Measurements from ENCODE around the gene HEXIM1. TPM values are rescaled to one million over a fixed set of nuclear protein-coding genes. Genes with fewer than 3 reads are reported as not detected.

Gene HEXIM1
- total and polyA plus RNA-seq, 9 donors = 8.6 to 28.0 (median 23.7) TPM

- Histone ChIP-seq H3K36me3 (ENCODE audit: control insufficient read depth, insufficient read depth, low read length) (no peaks in the 10 kb centered on the region), H3K4me1 (ENCODE audit: control insufficient read depth, insufficient read depth, low read length) (peaks cover 11% of the 10 kb centered on the region), H3K27me3 (ENCODE audit: control insufficient read depth, insufficient read depth, low read length) (no peaks in the 10 kb centered on the region), H3K4me3 (ENCODE audit: low read length) (no peak overlapping the region), H3K27ac (ENCODE audit: low read length) (no peak overlapping the region), H3K9me3 (replicated peaks; ENCODE audit: control insufficient read depth, low read depth, low read length) (no peaks in the 10 kb centered on the region)
- DNase-seq = no peak
- 95% methylated on average over 4 of the region's 6 CpGs for WGBS (ENCODE audit: insufficient coverage)
Measured at GRCh38 chr17:45197108-45197507, 48.8 kb downstream of the HEXIM1 start.

GRCh38 chr17:45197555-45198334 lies 49.5 kb downstream of the HEXIM1 start:
- WGBS (ENCODE audit: insufficient coverage) = under 1% methylated on average over 12 of the region's 16 CpGs
- H3K4me3 ChIP-seq (ENCODE audit: low read length) = no peak overlapping the region
- no peak overlapping the region for H3K27ac ChIP-seq (ENCODE audit: low read length)
- H3K27me3 ChIP-seq (ENCODE audit: control insufficient read depth, insufficient read depth, low read length) = no peaks in the 10 kb centered on the region
- DNase-seq = peak; percentile 91
- H3K36me3 ChIP-seq (ENCODE audit: control insufficient read depth, insufficient read depth, low read length) = no peaks in the 10 kb centered on the region
- no peaks in the 10 kb centered on the region for H3K9me3 ChIP-seq (replicated peaks; ENCODE audit: control insufficient read depth, low read depth, low read length)
- H3K4me1 ChIP-seq (ENCODE audit: control insufficient read depth, insufficient read depth, low read length) = peaks cover 11% of the 10 kb centered on the region

DNA sequence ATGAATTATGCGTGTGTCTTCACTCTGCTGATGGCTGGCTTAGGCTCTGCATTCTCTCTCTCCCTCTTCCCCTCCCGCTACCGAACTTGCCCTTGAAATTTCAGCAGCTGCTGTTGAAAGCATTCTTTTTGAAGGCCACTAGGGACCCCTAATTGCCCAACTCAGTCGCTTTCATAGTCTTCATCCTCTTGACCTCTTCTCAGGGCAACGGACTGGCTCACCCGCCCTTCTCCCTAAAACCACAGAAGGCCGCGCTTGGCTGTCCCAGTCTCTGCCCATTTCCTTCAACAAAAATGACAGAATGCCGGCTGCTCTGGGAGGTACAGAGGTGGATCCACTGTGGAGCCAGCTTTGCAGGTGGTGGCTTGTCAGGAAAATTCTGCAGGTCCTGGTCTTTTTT lies 52.4 kb downstream of the HEXIM1 start:
- no peak overlapping the region for H3K27ac ChIP-seq (ENCODE audit: low read length)
- no peak for DNase-seq
- peaks cover 11% of the 10 kb centered on the region for H3K4me1 ChIP-seq (ENCODE audit: control insufficient read depth, insufficient read depth, low read length)
- 41% methylated on average over 8 of the region's 9 CpGs for WGBS (ENCODE audit: insufficient coverage)
- no peaks in the 10 kb centered on the region for H3K9me3 ChIP-seq (replicated peaks; ENCODE audit: control insufficient read depth, low read depth, low read length)
- H3K36me3 ChIP-seq (ENCODE audit: control insufficient read depth, insufficient read depth, low read length) = no peaks in the 10 kb centered on the region
- no peak overlapping the region for H3K4me3 ChIP-seq (ENCODE audit: low read length)
- H3K27me3 ChIP-seq (ENCODE audit: control insufficient read depth, insufficient read depth, low read length) = no peaks in the 10 kb centered on the region

GRCh38 chr17:45201457-45201856 lies 53.2 kb downstream of the HEXIM1 start:
- peaks cover 11% of the 10 kb centered on the region for H3K4me1 ChIP-seq (ENCODE audit: control insufficient read depth, insufficient read depth, low read length)
- no peaks in the 10 kb centered on the region for H3K27me3 ChIP-seq (ENCODE audit: control insufficient read depth, insufficient read depth, low read length)
- H3K9me3 ChIP-seq (replicated peaks; ENCODE audit: control insufficient read depth, low read depth, low read length) = no peaks in the 10 kb centered on the region
- WGBS (ENCODE audit: insufficient coverage) = 80% methylated on average over 2 of the region's 4 CpGs
- no peak overlapping the region for H3K4me3 ChIP-seq (ENCODE audit: low read length)
- H3K27ac ChIP-seq (ENCODE audit: low read length) = no peak overlapping the region
- no peak for DNase-seq
- H3K36me3 ChIP-seq (ENCODE audit: control insufficient read depth, insufficient read depth, low read length) = no peaks in the 10 kb centered on the region

Other genes with a start within 250 kb of the HEXIM1 start
- 53.4 TPM for gene EFTUD2, start 249.0 kb upstream of the HEXIM1 start, total RNA-seq
- gene EFTUD2, start 249.0 kb upstream of the HEXIM1 start, polyA plus RNA-seq (ENCODE audit: insufficient read depth in 1 of 8, insufficient read length in 8 of 8, low replicate concordance in 1 of 8) = 10 to 100 TPM; 59.2 to 76.4 (median 68.8) TPM
- 0.35 TPM for gene GFAP, start 233.0 kb upstream of the HEXIM1 start, total RNA-seq
- 1 to 10 TPM in 1 of 8 donors, under 1 TPM in 7; 0.12 to 1.1 (median 0.24) TPM for gene GFAP, start 233.0 kb upstream of the HEXIM1 start, polyA plus RNA-seq (ENCODE audit: insufficient read depth in 1 of 8, insufficient read length in 8 of 8, low replicate concordance in 1 of 8)
- gene KIF18B, start 200.7 kb upstream of the HEXIM1 start, total RNA-seq = 1.9 TPM
- 10 to 100 TPM in 4 of 8 donors, 1 to 10 TPM in 4; 7.4 to 12.2 (median 9.6) TPM for gene KIF18B, start 200.7 kb upstream of the HEXIM1 start, polyA plus RNA-seq (ENCODE audit: insufficient read depth in 1 of 8, insufficient read length in 8 of 8, low replicate concordance in 1 of 8)
- gene C1QL1, start 180.2 kb upstream of the HEXIM1 start, total RNA-seq = 5.3 TPM
- gene C1QL1, start 180.2 kb upstream of the HEXIM1 start, polyA plus RNA-seq (ENCODE audit: insufficient read depth in 1 of 8, insufficient read length in 8 of 8, low replicate concordance in 1 of 8) = 10 to 100 TPM in 1 of 8 donors, 1 to 10 TPM in 6, under 1 TPM in 1; 0.82 to 11.1 (median 2.4) TPM
- gene DCAKD, start 96.8 kb upstream of the HEXIM1 start, total RNA-seq = 27.2 TPM
- gene DCAKD, start 96.8 kb upstream of the HEXIM1 start, polyA plus RNA-seq (ENCODE audit: insufficient read depth in 1 of 8, insufficient read length in 8 of 8, low replicate concordance in 1 of 8) = 10 to 100 TPM; 28.0 to 40.1 (median 33.7) TPM
- 45.6 TPM for gene NMT1, start 87.2 kb upstream of the HEXIM1 start, total RNA-seq
- 10 to 100 TPM; 34.0 to 49.1 (median 37.8) TPM for gene NMT1, start 87.2 kb upstream of the HEXIM1 start, polyA plus RNA-seq (ENCODE audit: insufficient read depth in 1 of 8, insufficient read length in 8 of 8, low replicate concordance in 1 of 8)
- 15.1 TPM for gene PLCD3, start 16.0 kb upstream of the HEXIM1 start, total RNA-seq
- gene PLCD3, start 16.0 kb upstream of the HEXIM1 start, polyA plus RNA-seq (ENCODE audit: insufficient read depth in 1 of 8, insufficient read length in 8 of 8, low replicate concordance in 1 of 8) = 10 to 100 TPM; 28.9 to 53.0 (median 39.5) TPM
- 4.1 TPM for gene ACBD4, start 12.8 kb upstream of the HEXIM1 start, total RNA-seq
- gene ACBD4, start 12.8 kb upstream of the HEXIM1 start, polyA plus RNA-seq (ENCODE audit: insufficient read depth in 1 of 8, insufficient read length in 8 of 8, low replicate concordance in 1 of 8) = 1 to 10 TPM; 4.2 to 7.7 (median 5.5) TPM
- gene HEXIM2, start 13.4 kb downstream of the HEXIM1 start, total RNA-seq = 6.2 TPM
- gene HEXIM2, start 13.4 kb downstream of the HEXIM1 start, polyA plus RNA-seq (ENCODE audit: insufficient read depth in 1 of 8, insufficient read length in 8 of 8, low replicate concordance in 1 of 8) = 1 to 10 TPM; 6.8 to 9.1 (median 7.8) TPM
- 1.2 TPM for gene FMNL1, start 73.4 kb downstream of the HEXIM1 start, total RNA-seq
- 1 to 10 TPM; 4.6 to 7.6 (median 5.5) TPM for gene FMNL1, start 73.4 kb downstream of the HEXIM1 start, polyA plus RNA-seq (ENCODE audit: insufficient read depth in 1 of 8, insufficient read length in 8 of 8, low replicate concordance in 1 of 8)
- 0.04 TPM for gene SPATA32, start 113.6 kb downstream of the HEXIM1 start, total RNA-seq
- under 1 TPM in 1 of 8 donors, not detected in 7; 0.08 TPM for gene SPATA32, start 113.6 kb downstream of the HEXIM1 start, polyA plus RNA-seq (ENCODE audit: insufficient read depth in 1 of 8, insufficient read length in 8 of 8, low replicate concordance in 1 of 8)
- 4.4 TPM for gene MAP3K14, start 168.5 kb downstream of the HEXIM1 start, total RNA-seq
- gene MAP3K14, start 168.5 kb downstream of the HEXIM1 start, polyA plus RNA-seq (ENCODE audit: insufficient read depth in 1 of 8, insufficient read length in 8 of 8, low replicate concordance in 1 of 8) = 10 to 100 TPM in 1 of 8 donors, 1 to 10 TPM in 7; 7.3 to 10.4 (median 8.3) TPM